ENCODE measurements around the gene SDF4. TPM values are rescaled to one million over a fixed set of nuclear protein-coding genes. Genes with fewer than 3 reads are reported as not detected.

Gene SDF4
- total and polyA plus RNA-seq, 2 donors (not counting 1 experiment from before 2014, with no cell fraction given): 127 to 133 TPM

- Histone ChIP-seq H3K4me2 (ENCODE audit: extremely low read depth, insufficient read depth, low read length) (no peak overlapping the region), H2AFZ (ENCODE audit: low read length) (no peak overlapping the region), H3K9ac (ENCODE audit: insufficient read depth, low read length) (no peak overlapping the region), H3K79me2 (ENCODE audit: control insufficient read depth, insufficient read depth, low read length) (no peaks in the 10 kb centered on the region), H3K36me3 (ENCODE audit: control insufficient read depth, insufficient read depth, low read length) (no peaks in the 10 kb centered on the region), H4K20me1 (ENCODE audit: control insufficient read depth, extremely low read depth, insufficient read depth, low read length) (no peaks in the 10 kb centered on the region), H3K27ac (ENCODE audit: insufficient read depth, low read length) (no peak overlapping the region), H3K27me3 (ENCODE audit: control insufficient read depth, insufficient read depth, low read length) (peaks cover 3% of the 10 kb centered on the region), H3K4me1 (ENCODE audit: control insufficient read depth, extremely low read depth, insufficient read depth, low read length) (no peaks in the 10 kb centered on the region), H3K9me3 (ENCODE audit: control insufficient read depth, insufficient read depth, low read depth, low read length) (no peaks in the 10 kb centered on the region), H3K4me3 (replicated peaks in 1 of 4; ENCODE audit: control extremely low read depth in 1 of 4, insufficient read depth in 1 of 4, low read depth in 3 of 4, low read length in 4 of 4) (no peak overlapping the region)
- no peak for DNase-seq (ENCODE audit: low read depth in 2 of 2)
- no peak for TF ChIP-seq EZH2 (IDR thresholded peaks at IDR 0.05; ENCODE audit: low read length, missing control alignments)
- TF ChIP-seq CTCF (conservative IDR thresholded peaks at IDR 0.05 in 1 of 2, IDR thresholded peaks at IDR 0.05 in 1 of 2; ENCODE audit: low read depth in 1 of 2, low read length in 2 of 2): no peak
Measured at GRCh38 chr1:1167398-1167821, 64.4 kb downstream of the SDF4 start.

Other genes starting within 250 kb of the SDF4 start
- 0.17 TPM in 1 of 2 replicates, not detected in the other for gene PERM1, start 249.9 kb downstream of the SDF4 start, total RNA-seq
- 0.03 TPM in 1 of 2 replicates, not detected in the other for gene PERM1, start 249.9 kb downstream of the SDF4 start, polyA plus RNA-seq
- gene HES4, start 231.9 kb downstream of the SDF4 start, total RNA-seq: 1.5 and 2.0 TPM in 2 replicates
- 0.10 and 0.49 TPM in 2 replicates for gene HES4, start 231.9 kb downstream of the SDF4 start, polyA plus RNA-seq
- gene ISG15, start 218.5 kb downstream of the SDF4 start, total RNA-seq: 74.7 and 93.3 TPM in 2 replicates
- gene ISG15, start 218.5 kb downstream of the SDF4 start, polyA plus RNA-seq: 18.4 and 24.2 TPM in 2 replicates
- gene AGRN, start 211.9 kb downstream of the SDF4 start, total RNA-seq: 38.3 and 50.9 TPM in 2 replicates
- 15.6 and 20.7 TPM in 2 replicates for gene AGRN, start 211.9 kb downstream of the SDF4 start, polyA plus RNA-seq
- gene RNF223, start 157.7 kb downstream of the SDF4 start, total RNA-seq: not detected in 2 replicates
- gene RNF223, start 157.7 kb downstream of the SDF4 start, polyA plus RNA-seq: not detected in 2 replicates
- gene C1orf159, start 115.9 kb downstream of the SDF4 start, total RNA-seq: 3.1 and 3.3 TPM in 2 replicates
- gene C1orf159, start 115.9 kb downstream of the SDF4 start, polyA plus RNA-seq: 2.6 and 3.4 TPM in 2 replicates
- gene TTLL10, start 58.1 kb downstream of the SDF4 start, total RNA-seq: under 0.01 TPM in 1 of 2 replicates, not detected in the other
- not detected in 2 replicates for gene TTLL10, start 58.1 kb downstream of the SDF4 start, polyA plus RNA-seq
- gene TNFRSF18, start 25.4 kb downstream of the SDF4 start, total RNA-seq: 0.77 and 1.3 TPM in 2 replicates
- gene TNFRSF18, start 25.4 kb downstream of the SDF4 start, polyA plus RNA-seq: 0.10 TPM in 1 of 2 replicates, not detected in the other
- under 0.01 and 0.17 TPM in 2 replicates for gene TNFRSF4, start 17.8 kb downstream of the SDF4 start, total RNA-seq
- 0.05 TPM in 1 of 2 replicates, not detected in the other for gene TNFRSF4, start 17.8 kb downstream of the SDF4 start, polyA plus RNA-seq
- 19.3 and 19.5 TPM in 2 replicates for gene B3GALT6, start 236 bp upstream of the SDF4 start, total RNA-seq
- 15.7 and 17.9 TPM in 2 replicates for gene B3GALT6, start 236 bp upstream of the SDF4 start, polyA plus RNA-seq
- 1.0 and 4.1 TPM in 2 replicates for gene C1QTNF12, start 14.7 kb upstream of the SDF4 start, total RNA-seq
- gene C1QTNF12, start 14.7 kb upstream of the SDF4 start, polyA plus RNA-seq: 0.27 and 0.60 TPM in 2 replicates
- gene UBE2J2, start 41.9 kb upstream of the SDF4 start, total RNA-seq: 39.5 and 47.2 TPM in 2 replicates
- 32.3 and 50.9 TPM in 2 replicates for gene UBE2J2, start 41.9 kb upstream of the SDF4 start, polyA plus RNA-seq
- gene SCNN1D, start 48.4 kb upstream of the SDF4 start, total RNA-seq: 1.0 and 2.5 TPM in 2 replicates
- 0.44 TPM in 2 replicates for gene SCNN1D, start 48.4 kb upstream of the SDF4 start, polyA plus RNA-seq
- 34.7 and 50.9 TPM in 2 replicates for gene ACAP3, start 75.9 kb upstream of the SDF4 start, total RNA-seq
- gene ACAP3, start 75.9 kb upstream of the SDF4 start, polyA plus RNA-seq: 15.3 and 15.7 TPM in 2 replicates
- gene PUSL1, start 76.6 kb upstream of the SDF4 start, total RNA-seq: 12.7 and 13.1 TPM in 2 replicates
- 7.1 and 9.6 TPM in 2 replicates for gene PUSL1, start 76.6 kb upstream of the SDF4 start, polyA plus RNA-seq
- 46.2 and 69.2 TPM in 2 replicates for gene INTS11, start 92.7 kb upstream of the SDF4 start, total RNA-seq
- gene INTS11, start 92.7 kb upstream of the SDF4 start, polyA plus RNA-seq: 44.1 and 73.0 TPM in 2 replicates
- gene CPTP, start 92.8 kb upstream of the SDF4 start, total RNA-seq: 9.0 and 10.1 TPM in 2 replicates
- gene CPTP, start 92.8 kb upstream of the SDF4 start, polyA plus RNA-seq: 6.0 and 6.2 TPM in 2 replicates
- gene TAS1R3, start 99.3 kb upstream of the SDF4 start, total RNA-seq: 0.17 and 0.26 TPM in 2 replicates
- gene TAS1R3, start 99.3 kb upstream of the SDF4 start, polyA plus RNA-seq: 0.01 and 0.02 TPM in 2 replicates
- 78.3 and 107 TPM in 2 replicates for gene DVL1, start 117.4 kb upstream of the SDF4 start, total RNA-seq
- gene DVL1, start 117.4 kb upstream of the SDF4 start, polyA plus RNA-seq: 9.1 and 12.5 TPM in 2 replicates
- gene MXRA8, start 126.6 kb upstream of the SDF4 start, total RNA-seq: 262 and 397 TPM in 2 replicates
- gene MXRA8, start 126.6 kb upstream of the SDF4 start, polyA plus RNA-seq: 205 and 239 TPM in 2 replicates
- gene AURKAIP1, start 143.2 kb upstream of the SDF4 start, total RNA-seq: 83.2 and 85.2 TPM in 2 replicates
- gene AURKAIP1, start 143.2 kb upstream of the SDF4 start, polyA plus RNA-seq: 42.2 and 66.9 TPM in 2 replicates
- gene CCNL2, start 167.3 kb upstream of the SDF4 start, total RNA-seq: 87.1 and 102 TPM in 2 replicates
- gene CCNL2, start 167.3 kb upstream of the SDF4 start, polyA plus RNA-seq: 70.5 and 116 TPM in 2 replicates
- 80.1 and 81.7 TPM in 2 replicates for gene MRPL20, start 175.3 kb upstream of the SDF4 start, total RNA-seq
- gene MRPL20, start 175.3 kb upstream of the SDF4 start, polyA plus RNA-seq: 150 and 188 TPM in 2 replicates
- 1.3 and 2.0 TPM in 2 replicates for gene ANKRD65, start 189.3 kb upstream of the SDF4 start, total RNA-seq
- 0.84 and 1.9 TPM in 2 replicates for gene ANKRD65, start 189.3 kb upstream of the SDF4 start, polyA plus RNA-seq
- gene VWA1, start 203.7 kb upstream of the SDF4 start, total RNA-seq: 2.6 and 3.1 TPM in 2 replicates
- gene VWA1, start 203.7 kb upstream of the SDF4 start, polyA plus RNA-seq: 1.7 and 2.5 TPM in 2 replicates
- gene ATAD3C, start 217.7 kb upstream of the SDF4 start, total RNA-seq: under 0.01 and 0.17 TPM in 2 replicates
- gene ATAD3C, start 217.7 kb upstream of the SDF4 start, polyA plus RNA-seq: not detected in 2 replicates
- gene ATAD3B, start 239.8 kb upstream of the SDF4 start, total RNA-seq: 14.4 and 15.0 TPM in 2 replicates
- 7.0 and 11.6 TPM in 2 replicates for gene ATAD3B, start 239.8 kb upstream of the SDF4 start, polyA plus RNA-seq

Data from fibroblast of lung (primary cell).